GM21526 (cell line): ENCODE measurements around the gene CCHCR1.
A peak's percentile ranks its signal among the peaks of the same experiment; 100 is the strongest.
"Not testable (repeated sequence)": the region's sequence is repeated elsewhere in the genome, so short reads cannot be mapped to it uniquely, and the experiment has no call there.

Experiments used
- ATAC-seq: cut with Tn5 transposase; IDR thresholded peaks from one replicate; pipeline ENCODE4 v1.9.1; 2021; ENCODE audit warnings: moderate library complexity; ENCODE audit not compliant: unreplicated experiment, low FRiP score

CCHCR1 gene

GRCh38 chr6:31183287-31183686 is 25.7 kb upstream of the CCHCR1 start:
- ATAC-seq = not testable (repeated sequence)

- peak; percentile 77 for ATAC-seq
Measured at GRCh38 chr6:31180500-31180899, 22.9 kb upstream of the CCHCR1 start.

- no peak for ATAC-seq
Measured at GRCh38 chr6:31179896-31180295, 22.3 kb upstream of the CCHCR1 start.

- no peak for ATAC-seq
Measured at GRCh38 chr6:31179042-31179386, 21.4 kb upstream of the CCHCR1 start.

- ATAC-seq = no peak
Measured at GRCh38 chr6:31178143-31179041, 20.8 kb upstream of the CCHCR1 start.

- ATAC-seq = no peak
Measured at GRCh38 chr6:31175971-31176370, 18.4 kb upstream of the CCHCR1 start.

- no peak for ATAC-seq
Measured at GRCh38 chr6:31174378-31174777, 16.8 kb upstream of the CCHCR1 start.

GRCh38 chr6:31173406-31173805 is 15.8 kb upstream of the CCHCR1 start:
- no peak for ATAC-seq

GRCh38 chr6:31172973-31173384 is 15.4 kb upstream of the CCHCR1 start:
- ATAC-seq = no peak

- no peak for ATAC-seq
Measured at GRCh38 chr6:31171931-31172905, 14.6 kb upstream of the CCHCR1 start.

GRCh38 chr6:31170987-31171671 is 13.5 kb upstream of the CCHCR1 start:
- no peak for ATAC-seq

GRCh38 chr6:31170600-31170881 is 12.9 kb upstream of the CCHCR1 start, which contains the start of gene POU5F1:
Gene POU5F1, minus strand, starts transcription at chr6:31170682. Its CDS starts 62 bp downstream, at chr6:31170620.
- ATAC-seq = no peak

- ATAC-seq = not testable (repeated sequence)
Measured at GRCh38 chr6:31169858-31170599, 12.4 kb upstream of the CCHCR1 start.

- no peak for ATAC-seq
Measured at GRCh38 chr6:31169123-31169857, 11.7 kb upstream of the CCHCR1 start.

- ATAC-seq = no peak
Measured at GRCh38 chr6:31168606-31169005, 11.0 kb upstream of the CCHCR1 start.

- no peak for ATAC-seq
Measured at GRCh38 chr6:31165986-31166385, 8.4 kb upstream of the CCHCR1 start.

GRCh38 chr6:31165064-31165832 is 7.6 kb upstream of the CCHCR1 start:
- peak; percentile 64 for ATAC-seq

GRCh38 chr6:31164475-31165063 is 7.0 kb upstream of the CCHCR1 start:
- not testable (repeated sequence) for ATAC-seq
